Lower leg skin (tissue), 3 donors: ENCODE results near the gene AMOTL2.

Source experiments
- CTCF ChIP-seq, 3 donors: fragments of 450-650 bp; IDR thresholded peaks; one replicate each; pipeline ENCODE4 v1.5.1; 2016; ENCODE audit warnings: antibody characterized with exemption in 3 of 3, mild to moderate bottlenecking in 3 of 3, moderate library complexity in 2 of 3
- POLR2A ChIP-seq, 2 donors: fragments of 450-650 bp; IDR thresholded peaks; one replicate each; pipeline ENCODE4 v1.6.1; 2016 to 2017; ENCODE audit warnings: antibody characterized with exemption in 2 of 2, mild to moderate bottlenecking in 1 of 2, moderate library complexity in 1 of 2

GRCh38 chr3:134371542-134372324, 2.5 kb downstream of the AMOTL2 start:
- TF ChIP-seq CTCF (IDR thresholded peaks at IDR 0.05) (no peak), POLR2A (IDR thresholded peaks at IDR 0.05) (no peak)
